NCI-H446 treated with DMSO at 0.1 percent for 48 hours (cell line): ENCODE results near the gene WDR62.
"Not testable (repeated sequence)": the region's sequence is repeated elsewhere in the genome, so short reads cannot be mapped to it uniquely, and the experiment has no call there.

Experiments used
- DNase-seq: peaks from one replicate; lab custom pipeline; 2025; lab: John Stamatoyannopoulos, UW

WDR62 gene

GRCh38 chr19:36040495-36040894 lies 14.2 kb upstream of the WDR62 start:
- no peak for DNase-seq

GRCh38 chr19:36041092-36041491 lies 13.6 kb upstream of the WDR62 start:
- not testable (repeated sequence) for DNase-seq

GRCh38 chr19:36041831-36042230 lies 12.9 kb upstream of the WDR62 start:
- DNase-seq: no peak

- no peak for DNase-seq
These were observed 10.7 kb upstream of the WDR62 start for GRCh38 chr19:36043952-36044351.

GRCh38 chr19:36046443-36047050 lies 8.2 kb upstream of the WDR62 start:
- no peak for DNase-seq

- no peak for DNase-seq
These were observed 6.9 kb upstream of the WDR62 start for GRCh38 chr19:36047835-36048234.

GRCh38 chr19:36049080-36049698 lies 5.5 kb upstream of the WDR62 start:
- no peak for DNase-seq

GRCh38 chr19:36051236-36051635 lies 3.5 kb upstream of the WDR62 start:
- no peak for DNase-seq

GRCh38 chr19:36051637-36052036 lies 3.1 kb upstream of the WDR62 start:
- no peak for DNase-seq

GRCh38 chr19:36054119-36054732 lies 471 bp upstream of the WDR62 start, which contains the start of gene THAP8:
Gene THAP8 (minus strand): TSS chr19:36054285. CDS start chr19:36054217, 68 bp downstream.
- peak; percentile 98 for DNase-seq

- no peak for DNase-seq
These were observed 3.9 kb downstream of the WDR62 start for GRCh38 chr19:36058481-36059179.

GRCh38 chr19:36059180-36059910 lies 4.6 kb downstream of the WDR62 start:
- DNase-seq: no peak

GRCh38 chr19:36060430-36060829 lies 5.7 kb downstream of the WDR62 start:
- no peak for DNase-seq

- DNase-seq: no peak
These were observed 6.7 kb downstream of the WDR62 start for GRCh38 chr19:36061367-36061766.

GRCh38 chr19:36064826-36065225 lies 10.1 kb downstream of the WDR62 start:
- DNase-seq: no peak

GRCh38 chr19:36067681-36068080 lies 13.0 kb downstream of the WDR62 start:
- no peak for DNase-seq

- DNase-seq: not testable (repeated sequence)
These were observed 14.3 kb downstream of the WDR62 start for GRCh38 chr19:36068810-36069499.

GRCh38 chr19:36072081-36072480 lies 17.4 kb downstream of the WDR62 start:
- DNase-seq: no peak

- no peak for DNase-seq
These were observed 18.6 kb downstream of the WDR62 start for GRCh38 chr19:36073121-36073876.

- no peak for DNase-seq
These were observed 24.8 kb downstream of the WDR62 start for GRCh38 chr19:36079389-36079945.
